Bronchial epithelial cell (primary cell): ENCODE data around the gene RBM33. TPM values are rescaled to one million over a fixed set of nuclear protein-coding genes. Genes with fewer than 3 reads are reported as not detected.

ENCODE experiments used
- DNase-seq: peaks from one replicate; pipeline ENCODE4 v3.0.0-alpha.2; 2010; ENCODE audit warnings: low read depth
- FAIRE-seq: peaks from 2 replicates; lab custom pipeline; 2011; peaks lifted over from hg19 to GRCh38; lab: Jason Lieb, UNC
- H3K27me3 ChIP-seq: 2 replicates; pipeline ENCODE4 v1.5.1; 2011; ENCODE audit warnings: low read length; ENCODE audit not compliant: control insufficient read depth, insufficient read depth
- H3K36me3 ChIP-seq: 2 replicates; pipeline ENCODE4 v1.5.1; 2011; ENCODE audit warnings: low read length; ENCODE audit not compliant: control insufficient read depth, insufficient read depth
- H3K4me3 ChIP-seq: 2 replicates; pipeline ENCODE4 v1.5.1; 2011; ENCODE audit warnings: mild to moderate bottlenecking, low read depth, low read length, control low read depth
- total RNA-seq: library from RNA; depleted of rRNA; stranded (reverse); fragments of >200 nt; gene quantifications from 2 replicates; pipeline ENCODE4 v1.2.1, GENCODE V29; 2014
- TF ChIP-seq, protein P1 (sequence below): IDR thresholded peaks from 2 replicates; pipeline ENCODE4 v1.5.1; 2011; ENCODE audit warnings: mild to moderate bottlenecking, moderate library complexity, low read length, control low read depth, inconsistent platforms; ENCODE audit not compliant: insufficient read depth, severe bottlenecking

The RBM33 gene
- total RNA-seq, 1 donor from 2014 or later = 17.1 TPM

DNA sequence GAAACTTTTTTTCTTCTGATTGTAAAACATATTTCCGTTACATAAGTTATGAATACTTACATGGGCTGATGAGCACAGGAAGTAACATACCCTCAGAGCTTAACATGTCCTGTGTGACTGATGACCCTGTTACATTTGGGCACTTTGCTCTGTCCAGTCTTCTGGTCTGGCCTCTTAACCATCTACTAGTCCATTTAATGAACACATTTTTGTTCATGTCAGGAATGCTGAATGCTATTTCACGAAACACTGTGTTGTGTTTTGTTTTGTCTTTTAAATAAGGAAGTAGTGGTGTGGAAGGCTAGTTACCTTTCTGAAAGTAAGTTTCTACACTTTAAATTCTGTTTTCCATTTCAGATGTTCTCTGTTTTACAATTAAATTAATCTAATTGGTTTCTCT is 77.7 kb downstream of the RBM33 start:
- peaks cover 3% of the 10 kb centered on the region for H3K36me3 ChIP-seq
- no peak for FAIRE-seq
- TF ChIP-seq, protein P1, sequence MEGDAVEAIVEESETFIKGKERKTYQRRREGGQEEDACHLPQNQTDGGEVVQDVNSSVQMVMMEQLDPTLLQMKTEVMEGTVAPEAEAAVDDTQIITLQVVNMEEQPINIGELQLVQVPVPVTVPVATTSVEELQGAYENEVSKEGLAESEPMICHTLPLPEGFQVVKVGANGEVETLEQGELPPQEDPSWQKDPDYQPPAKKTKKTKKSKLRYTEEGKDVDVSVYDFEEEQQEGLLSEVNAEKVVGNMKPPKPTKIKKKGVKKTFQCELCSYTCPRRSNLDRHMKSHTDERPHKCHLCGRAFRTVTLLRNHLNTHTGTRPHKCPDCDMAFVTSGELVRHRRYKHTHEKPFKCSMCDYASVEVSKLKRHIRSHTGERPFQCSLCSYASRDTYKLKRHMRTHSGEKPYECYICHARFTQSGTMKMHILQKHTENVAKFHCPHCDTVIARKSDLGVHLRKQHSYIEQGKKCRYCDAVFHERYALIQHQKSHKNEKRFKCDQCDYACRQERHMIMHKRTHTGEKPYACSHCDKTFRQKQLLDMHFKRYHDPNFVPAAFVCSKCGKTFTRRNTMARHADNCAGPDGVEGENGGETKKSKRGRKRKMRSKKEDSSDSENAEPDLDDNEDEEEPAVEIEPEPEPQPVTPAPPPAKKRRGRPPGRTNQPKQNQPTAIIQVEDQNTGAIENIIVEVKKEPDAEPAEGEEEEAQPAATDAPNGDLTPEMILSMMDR = no peak
- DNase-seq = no peak
- no peaks in the 10 kb centered on the region for H3K27me3 ChIP-seq
- H3K4me3 ChIP-seq = no peak overlapping the region

DNA sequence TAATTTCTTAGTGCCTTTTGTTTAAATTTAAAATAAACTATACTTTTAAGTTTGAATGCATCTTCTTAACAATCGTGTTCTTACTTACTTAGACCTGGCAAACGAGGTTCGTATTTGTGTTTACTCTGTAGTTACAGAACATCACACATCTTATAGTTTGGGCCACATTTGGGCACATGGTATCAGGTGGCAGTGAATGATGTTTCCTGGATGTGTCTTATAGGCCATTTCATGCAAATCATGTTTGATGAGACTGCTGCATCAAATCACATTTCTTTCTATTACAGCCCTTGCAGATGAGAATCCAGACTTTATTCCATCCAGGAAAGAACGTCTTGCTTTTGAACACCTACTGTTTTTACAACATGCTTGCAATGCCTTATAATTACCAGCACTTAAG is 78.5 kb downstream of the RBM33 start:
- DNase-seq = no peak
- H3K4me3 ChIP-seq = no peak overlapping the region
- H3K27me3 ChIP-seq = no peaks in the 10 kb centered on the region
- TF ChIP-seq, protein P1 = no peak
- H3K36me3 ChIP-seq = peaks cover 3% of the 10 kb centered on the region
- no peak for FAIRE-seq

DNA sequence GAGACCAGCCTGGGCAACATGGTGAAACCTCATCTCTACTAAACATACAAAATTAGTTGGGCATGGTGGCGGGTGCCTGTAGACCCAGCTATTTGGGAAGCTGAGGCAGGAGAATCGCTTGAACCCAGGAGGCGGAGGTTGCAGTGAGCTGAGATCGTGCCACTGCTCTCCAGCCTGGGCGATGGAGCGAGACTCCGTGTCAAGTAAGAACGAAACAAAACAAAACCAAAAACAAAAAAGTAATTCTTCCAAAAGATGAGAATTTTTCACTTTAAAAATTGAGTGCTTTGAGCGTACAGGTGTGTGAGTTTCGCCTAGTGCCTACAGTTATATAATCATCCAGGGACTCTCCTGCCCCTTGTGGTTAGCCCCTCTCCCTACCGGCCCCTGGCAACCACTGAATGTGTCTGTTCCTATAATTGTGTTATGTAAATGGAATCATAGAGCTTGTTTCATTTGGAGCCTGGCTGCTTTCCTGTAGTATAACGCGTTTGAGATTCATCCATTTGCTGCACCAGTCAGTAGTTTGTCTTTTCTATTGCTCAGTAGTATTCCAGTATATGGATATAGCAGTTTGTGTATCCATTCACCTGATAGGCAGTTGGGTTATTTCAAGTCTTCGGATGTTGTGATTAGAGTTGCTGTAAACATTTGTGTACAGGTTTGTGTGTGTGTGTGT is 80.0 kb downstream of the RBM33 start:
- no peak for DNase-seq
- Histone ChIP-seq H3K36me3 (peaks cover 5% of the 10 kb centered on the region), H3K27me3 (no peaks in the 10 kb centered on the region), H3K4me3 (no peak overlapping the region)
- no peak for FAIRE-seq
- TF ChIP-seq, protein P1 = no peak

DNA sequence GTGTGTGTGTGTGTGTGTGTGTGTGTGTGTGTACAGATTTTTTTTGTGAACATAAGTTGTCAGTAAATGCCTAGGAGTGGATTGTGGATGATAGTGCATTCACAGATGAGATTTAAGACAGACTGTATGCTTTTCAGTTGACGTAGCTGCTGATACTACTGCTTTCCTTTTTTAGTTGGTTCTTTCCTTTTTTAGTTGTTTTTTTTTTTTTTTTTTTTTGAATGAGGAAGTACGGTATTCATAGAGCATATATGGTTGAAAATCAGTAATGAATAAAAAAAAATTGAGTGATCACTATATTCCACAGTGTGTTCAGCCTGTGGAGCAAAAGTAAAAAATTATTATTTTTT is 80.5 kb downstream of the RBM33 start:
- TF ChIP-seq, protein P1 = no peak
- Histone ChIP-seq H3K27me3 (no peaks in the 10 kb centered on the region), H3K36me3 (peaks cover 5% of the 10 kb centered on the region), H3K4me3 (no peak overlapping the region)
- no peak for DNase-seq
- FAIRE-seq = no peak

DNA sequence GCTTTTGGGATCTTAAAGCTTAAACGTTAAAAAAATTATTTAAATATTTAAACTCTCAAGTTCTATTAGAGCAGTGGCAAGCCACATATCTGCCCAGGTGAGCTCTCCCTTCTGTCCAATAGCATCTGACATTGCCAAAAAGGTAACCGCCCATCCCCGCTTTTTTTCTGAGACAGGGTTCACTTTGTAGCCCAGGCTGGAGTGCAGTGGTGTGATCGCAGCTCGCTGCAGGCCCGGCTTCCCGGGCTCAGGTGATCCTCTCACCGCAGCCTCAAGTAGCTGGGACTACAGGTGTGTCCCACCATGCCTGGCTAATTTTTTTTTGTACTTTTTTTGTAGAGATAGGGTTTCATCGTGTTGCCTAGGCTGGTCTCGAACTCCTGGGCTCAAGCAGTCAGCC is 83.2 kb downstream of the RBM33 start:
- H3K4me3 ChIP-seq = no peak overlapping the region
- peaks cover 5% of the 10 kb centered on the region for H3K36me3 ChIP-seq
- no peak for DNase-seq
- no peaks in the 10 kb centered on the region for H3K27me3 ChIP-seq
- FAIRE-seq = no peak
- TF ChIP-seq, protein P1 = no peak

DNA sequence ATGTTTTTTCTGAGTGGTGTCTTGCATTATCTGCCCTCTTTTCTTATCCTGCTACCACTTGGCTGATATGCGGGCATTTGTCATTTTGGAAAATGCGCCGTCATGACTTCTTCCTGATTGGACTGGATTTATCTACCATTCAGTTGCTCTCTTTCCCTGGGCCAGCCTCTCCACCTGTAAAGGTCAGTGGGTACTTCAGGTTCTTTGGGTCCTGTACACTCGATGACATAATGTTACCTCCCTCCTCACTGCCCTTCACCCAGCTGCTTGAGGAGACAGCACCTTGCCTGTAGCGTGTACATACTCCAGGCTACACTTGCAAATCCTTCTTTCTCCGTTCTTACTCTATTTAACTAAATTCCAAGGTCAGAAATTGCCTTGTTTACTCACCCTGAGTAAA is 83.7 kb downstream of the RBM33 start:
- H3K36me3 ChIP-seq = peaks cover 4% of the 10 kb centered on the region
- H3K4me3 ChIP-seq = no peak overlapping the region
- H3K27me3 ChIP-seq = no peaks in the 10 kb centered on the region
- no peak for FAIRE-seq
- TF ChIP-seq, protein P1 = no peak
- DNase-seq = no peak
